BJ (cell line): Measurements from ENCODE around the gene ZNF75A. TPM values are rescaled to one million over a fixed set of nuclear protein-coding genes. Genes with fewer than 3 reads are reported as not detected.
A peak's percentile ranks its signal among the peaks of the same experiment; 100 is the strongest.

Source experiments
- CTCF ChIA-PET: fragments of 350-600 bp; formaldehyde crosslinking; extraction: SDS; loops from one replicate; lab custom pipeline; 2021; ENCODE audit warnings: antibody characterized with exemption, inconsistent platforms; lab: Yijun Ruan, JAX
- POLR2A ChIA-PET: fragments of 300-600 bp; sonication (Branson Sonifier 250); formaldehyde crosslinking; extraction: SDS; loops from one replicate; lab custom pipeline; 2021; ENCODE audit warnings: antibody characterized with exemption; lab: Charles Lee
- DNase-seq: peaks from one replicate; pipeline ENCODE4 v3.0.0-alpha.2; 2011; ENCODE audit warnings: low read depth
- H3K27me3 ChIP-seq: 2 replicates; pipeline ENCODE4 v1.6.0; 2011; ENCODE audit warnings: low read length; ENCODE audit not compliant: control insufficient read depth, insufficient read depth
- H3K36me3 ChIP-seq: 2 replicates; pipeline ENCODE4 v1.5.1; 2011; ENCODE audit warnings: low read length; ENCODE audit not compliant: control insufficient read depth, insufficient read depth
- H3K4me3 ChIP-seq: 2 replicates; pipeline ENCODE4 v1.5.1; 2011; ENCODE audit warnings: low read depth, mild to moderate bottlenecking, control low read depth, low read length
- CTCF ChIP-seq: IDR thresholded peaks from 2 replicates; pipeline ENCODE4 v1.5.1; 2011; ENCODE audit warnings: low read depth, mild to moderate bottlenecking, control low read depth, inconsistent platforms, low read length, moderate library complexity; ENCODE audit not compliant: insufficient read depth
- polyA plus RNA-seq: library from polyadenylated mRNA; depleted of rRNA; stranded (reverse); fragments of >200 nt; gene quantifications from 2 replicates; pipeline ENCODE4 v1.2.3, GENCODE V29; 2011

Gene ZNF75A
- polyA plus RNA-seq, 1 experiment: 9.6 TPM

- Histone ChIP-seq H3K36me3 (peaks cover 31% of the 10 kb centered on the region), H3K4me3 (no peak overlapping the region), H3K27me3 (no peaks in the 10 kb centered on the region)
- DNase-seq: no peak
- TF ChIP-seq CTCF: no peak
- ChIA-PET POLR2A (no interaction called here), CTCF (no interaction called here)
Measured at GRCh38 chr16:3292604-3293003, 12.7 kb upstream of the ZNF75A start.

GRCh38 chr16:3295209-3295608 lies 10.1 kb upstream of the ZNF75A start:
- Histone ChIP-seq H3K27me3 (no peaks in the 10 kb centered on the region), H3K36me3 (peaks cover 17% of the 10 kb centered on the region), H3K4me3 (no peak overlapping the region)
- TF ChIP-seq CTCF: no peak
- ChIA-PET CTCF (no interaction called here), POLR2A (no interaction called here)
- DNase-seq: no peak

GRCh38 chr16:3295783-3296182 lies 9.5 kb upstream of the ZNF75A start:
- CTCF ChIA-PET: interaction anchor here (1.0 kb wide), 1 partner anchor 13 kb away, joined by 3 read pairs; the partner anchor contains the start of gene ZNF263
- TF ChIP-seq CTCF: no peak
- Histone ChIP-seq H3K27me3 (no peaks in the 10 kb centered on the region), H3K36me3 (peaks cover 11% of the 10 kb centered on the region), H3K4me3 (no peak overlapping the region)
- no peak for DNase-seq
- POLR2A ChIA-PET: no interaction called here

GRCh38 chr16:3304370-3304769 lies 927 bp upstream of the ZNF75A start:
- CTCF ChIA-PET: interaction anchor here (1.3 to 1.7 kb wide), 3 partner anchors 20 to 272 kb away, joined by 3 to 7 read pairs (median 5); no protein-coding TSS in a partner anchor
- peaks cover 10% of the 10 kb centered on the region for H3K36me3 ChIP-seq
- TF ChIP-seq CTCF: no peak
- no peak for DNase-seq
- POLR2A ChIA-PET: no interaction called here
- H3K4me3 ChIP-seq: peak overlapping the region; percentile 60
- H3K27me3 ChIP-seq: no peaks in the 10 kb centered on the region

GRCh38 chr16:3306078-3306477 lies 781 bp downstream of the ZNF75A start:
- DNase-seq: no peak
- ChIA-PET POLR2A (no interaction called here), CTCF (interaction anchor here (1.1 to 1.7 kb wide), 3 partner anchors 17 to 39 kb away, joined by 3 to 7 read pairs (median 5); no protein-coding TSS in a partner anchor)
- Histone ChIP-seq H3K36me3 (peaks cover 6% of the 10 kb centered on the region), H3K4me3 (peak overlapping the region; percentile 60), H3K27me3 (no peaks in the 10 kb centered on the region)
- TF ChIP-seq CTCF: no peak
